ENCODE measurements around the gene AKAP7.

AKAP7 gene

GRCh38 chr6:131182991-131183425 lies 47.7 kb downstream of the AKAP7 start:
- DNase-seq (ENCODE audit: low read depth, low spot score), result peak; percentile 45
- peak; percentile 67 for TF ChIP-seq CTCF (IDR thresholded peaks at IDR 0.05; ENCODE audit: low read depth, low read length)
- in situ Hi-C loops (cut with HindIII; ENCODE audit: low sequenced_read_pairs), result no loop called here

GRCh38 chr6:131183427-131184095 lies 48.3 kb downstream of the AKAP7 start:
- in situ Hi-C loops (cut with HindIII; ENCODE audit: low sequenced_read_pairs), result no loop called here
- DNase-seq (ENCODE audit: low read depth, low spot score), result no peak
- no peak for TF ChIP-seq CTCF (IDR thresholded peaks at IDR 0.05; ENCODE audit: low read depth, low read length)
- no peak overlapping the region for H3K4me3 ChIP-seq (ENCODE audit: low read depth, low read length)

More at GRCh38 chr6:131182991-131183425, 47.7 kb downstream of the AKAP7 start:
- no peak overlapping the region for H3K4me3 ChIP-seq (ENCODE audit: low read depth, low read length)

- in situ Hi-C loops (cut with HindIII; ENCODE audit: low sequenced_read_pairs), result no loop called here
- TF ChIP-seq CTCF (IDR thresholded peaks at IDR 0.05; ENCODE audit: low read depth, low read length), result no peak
- no peak for DNase-seq (ENCODE audit: low read depth, low spot score)
- no peak overlapping the region for H3K4me3 ChIP-seq (ENCODE audit: low read depth, low read length)
Observed at GRCh38 chr6:131191590-131191989, 56.3 kb downstream of the AKAP7 start.

GRCh38 chr6:131197716-131198115 lies 62.4 kb downstream of the AKAP7 start:
- in situ Hi-C loops (cut with HindIII; ENCODE audit: low sequenced_read_pairs), result no loop called here
- DNase-seq (ENCODE audit: low read depth, low spot score), result no peak
- H3K4me3 ChIP-seq (ENCODE audit: low read depth, low read length), result no peak overlapping the region
- no peak for TF ChIP-seq CTCF (IDR thresholded peaks at IDR 0.05; ENCODE audit: low read depth, low read length)

GRCh38 chr6:131199568-131200272 lies 64.5 kb downstream of the AKAP7 start:
- peak; percentile 75 for DNase-seq (ENCODE audit: low read depth, low spot score)
- no peak overlapping the region for H3K4me3 ChIP-seq (ENCODE audit: low read depth, low read length)
- TF ChIP-seq CTCF (IDR thresholded peaks at IDR 0.05; ENCODE audit: low read depth, low read length), result peak; percentile 82
- in situ Hi-C loops (cut with HindIII; ENCODE audit: low sequenced_read_pairs), result no loop called here

GRCh38 chr6:131205481-131206244 lies 70.4 kb downstream of the AKAP7 start:
- DNase-seq (ENCODE audit: low read depth, low spot score), result no peak
- in situ Hi-C loops (cut with HindIII; ENCODE audit: low sequenced_read_pairs), result no loop called here
- H3K4me3 ChIP-seq (ENCODE audit: low read depth, low read length), result no peak overlapping the region
- no peak for TF ChIP-seq CTCF (IDR thresholded peaks at IDR 0.05; ENCODE audit: low read depth, low read length)
